ENCODE data around the gene HJV.

- no peak for TF ChIP-seq CTCF (IDR thresholded peaks at IDR 0.05; ENCODE audit: insufficient read depth, low read depth, low read length)
- TF ChIP-seq EZH2 (IDR thresholded peaks at IDR 0.05; ENCODE audit: insufficient read depth, low read length) = no peak
Measured at GRCh38 chr1:145978471-145978853, 43.1 kb downstream of the HJV start.

All from astrocyte (in vitro differentiated cells and primary cell).